GM18511 (cell line): ENCODE measurements around the gene KLHL20.
"Not testable (repeated sequence)": the region's sequence is repeated elsewhere in the genome, so short reads cannot be mapped to it uniquely, and the experiment has no call there.

Experiments used
- ATAC-seq: cut with Tn5 transposase; IDR thresholded peaks from one replicate; pipeline ENCODE4 v1.9.1; 2021; ENCODE audit warnings: mild to moderate bottlenecking, moderate library complexity; ENCODE audit not compliant: unreplicated experiment

The KLHL20 gene, protein sequence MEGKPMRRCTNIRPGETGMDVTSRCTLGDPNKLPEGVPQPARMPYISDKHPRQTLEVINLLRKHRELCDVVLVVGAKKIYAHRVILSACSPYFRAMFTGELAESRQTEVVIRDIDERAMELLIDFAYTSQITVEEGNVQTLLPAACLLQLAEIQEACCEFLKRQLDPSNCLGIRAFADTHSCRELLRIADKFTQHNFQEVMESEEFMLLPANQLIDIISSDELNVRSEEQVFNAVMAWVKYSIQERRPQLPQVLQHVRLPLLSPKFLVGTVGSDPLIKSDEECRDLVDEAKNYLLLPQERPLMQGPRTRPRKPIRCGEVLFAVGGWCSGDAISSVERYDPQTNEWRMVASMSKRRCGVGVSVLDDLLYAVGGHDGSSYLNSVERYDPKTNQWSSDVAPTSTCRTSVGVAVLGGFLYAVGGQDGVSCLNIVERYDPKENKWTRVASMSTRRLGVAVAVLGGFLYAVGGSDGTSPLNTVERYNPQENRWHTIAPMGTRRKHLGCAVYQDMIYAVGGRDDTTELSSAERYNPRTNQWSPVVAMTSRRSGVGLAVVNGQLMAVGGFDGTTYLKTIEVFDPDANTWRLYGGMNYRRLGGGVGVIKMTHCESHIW

DNA sequence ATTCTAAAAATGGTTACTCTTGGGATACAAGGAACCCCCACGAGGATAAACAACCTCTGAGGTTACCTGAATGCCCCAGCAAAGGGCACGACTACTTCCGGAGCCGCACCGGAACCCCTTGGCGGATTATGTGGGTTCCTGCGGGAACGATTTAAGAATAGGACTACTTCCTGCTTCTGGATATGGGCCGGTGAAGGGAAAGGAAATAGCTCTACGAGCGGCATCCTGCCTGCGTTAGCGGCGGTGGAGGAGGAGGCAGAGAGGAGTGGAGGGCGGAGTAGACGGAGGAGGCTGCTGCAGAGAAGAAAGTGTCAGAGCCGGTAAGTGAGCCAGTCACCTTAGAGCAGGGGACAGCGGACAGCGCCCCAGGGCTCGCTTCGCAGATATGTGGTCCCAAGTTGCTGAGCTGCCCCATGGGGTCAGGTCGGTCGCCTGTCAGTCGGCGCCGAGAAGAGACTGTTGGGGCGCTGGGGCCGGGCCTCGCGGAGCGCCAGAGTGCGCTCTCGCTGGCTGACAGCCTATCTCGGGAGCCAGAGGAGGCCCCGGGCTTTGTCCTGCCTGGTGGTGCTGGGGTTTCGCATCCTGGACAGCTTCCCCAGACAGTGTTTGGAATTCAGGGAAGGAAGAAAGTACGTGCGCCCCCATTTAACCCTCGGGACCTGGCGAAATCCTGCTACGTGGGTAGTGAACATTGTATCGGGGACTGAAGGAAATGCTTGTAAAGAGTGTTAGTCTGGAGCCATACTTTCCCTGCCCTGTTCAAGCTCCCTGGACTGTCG lies at the start of gene KLHL20:
TSS of gene KLHL20 (plus strand) at position 223 of the 779 bp plus-strand sequence. CDS start 1,063 bp downstream, outside the sequence.
- peak; percentile 96 for ATAC-seq

DNA sequence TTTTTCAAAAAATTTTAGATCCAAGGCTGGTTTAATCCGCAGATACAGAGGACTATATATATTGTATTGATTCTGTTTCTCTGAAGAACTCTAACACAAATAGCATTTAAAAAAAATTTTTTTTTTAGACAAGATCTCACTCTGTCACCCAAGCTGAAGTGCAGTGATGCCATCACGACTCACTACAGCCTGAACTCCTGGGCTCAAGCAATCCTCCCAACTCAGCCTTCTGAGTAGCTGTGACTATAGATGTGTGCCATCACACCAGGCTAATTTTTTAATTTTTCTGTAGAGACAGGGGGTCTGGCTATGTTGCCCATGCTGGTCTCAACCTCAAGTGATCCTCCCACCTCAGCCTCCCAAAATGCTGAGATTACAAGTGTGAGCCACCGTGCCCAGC lies 48.1 kb upstream of the KLHL20 start:
- ATAC-seq: no peak

DNA sequence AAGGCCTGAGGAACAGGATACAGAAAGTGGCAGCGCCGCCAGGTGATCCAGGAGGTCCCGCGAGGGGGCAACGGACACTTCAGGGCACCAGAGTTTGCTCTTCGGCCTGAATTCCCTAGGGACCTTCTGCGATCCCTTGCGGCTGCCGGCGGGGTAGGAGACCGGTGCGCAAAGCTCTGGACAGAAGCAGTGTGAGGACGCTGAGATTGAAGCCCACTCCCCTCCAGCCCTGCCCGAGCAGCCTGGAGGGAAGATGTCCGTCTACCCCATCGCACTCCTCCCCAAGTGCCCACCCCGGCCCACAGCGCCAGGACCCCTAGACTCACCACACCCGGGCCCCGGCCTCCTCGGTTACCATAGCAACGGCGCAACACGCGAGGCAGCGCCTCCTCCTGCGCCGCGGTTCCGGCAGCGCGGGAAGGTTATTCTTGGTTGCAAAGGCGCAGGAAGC lies 45.3 kb upstream of the KLHL20 start, which contains the start of gene ANKRD45:
TSS of gene ANKRD45 (minus strand) at position 361 of the 451 bp plus-strand sequence. CDS start 10,433 bp downstream, outside the sequence.
- ATAC-seq: no peak

DNA sequence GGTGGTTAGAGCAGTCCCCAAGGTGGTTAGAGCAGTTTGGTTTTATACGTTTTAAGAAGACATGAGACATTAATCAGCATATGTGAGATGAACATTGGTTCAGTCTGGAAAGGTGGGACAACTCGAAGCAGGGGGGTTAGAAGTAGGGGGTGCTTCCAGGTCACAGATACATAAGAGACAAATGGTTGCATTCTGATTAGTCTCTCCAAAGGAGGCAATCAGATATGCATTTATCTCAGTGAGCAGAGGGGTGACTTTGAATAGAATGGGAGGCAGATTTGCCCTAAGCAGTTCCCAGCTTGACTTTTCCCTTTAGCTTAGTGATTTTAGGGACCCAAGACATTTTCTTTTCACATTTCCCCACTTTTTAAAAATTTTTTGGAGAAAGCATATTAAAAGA lies 40.3 kb upstream of the KLHL20 start:
- not testable (repeated sequence) for ATAC-seq

DNA sequence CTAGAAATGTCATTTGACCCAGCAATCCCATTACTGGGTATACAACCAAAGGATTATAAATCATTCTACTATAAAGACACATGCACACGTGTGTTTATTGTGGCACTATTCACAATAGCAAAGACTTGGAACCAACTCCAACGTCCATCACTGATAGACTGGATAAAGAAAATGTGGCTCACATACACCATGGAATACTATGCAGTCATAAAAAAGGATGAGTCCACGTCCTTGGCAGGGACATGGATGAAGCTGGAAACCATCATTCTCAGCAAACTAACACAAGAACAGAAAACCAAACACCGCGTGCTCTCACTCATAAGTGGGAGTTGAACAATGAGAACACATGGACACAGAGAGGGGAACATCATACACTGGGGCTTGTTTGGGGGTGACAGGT lies 34.6 kb upstream of the KLHL20 start:
- ATAC-seq: not testable (repeated sequence)

DNA sequence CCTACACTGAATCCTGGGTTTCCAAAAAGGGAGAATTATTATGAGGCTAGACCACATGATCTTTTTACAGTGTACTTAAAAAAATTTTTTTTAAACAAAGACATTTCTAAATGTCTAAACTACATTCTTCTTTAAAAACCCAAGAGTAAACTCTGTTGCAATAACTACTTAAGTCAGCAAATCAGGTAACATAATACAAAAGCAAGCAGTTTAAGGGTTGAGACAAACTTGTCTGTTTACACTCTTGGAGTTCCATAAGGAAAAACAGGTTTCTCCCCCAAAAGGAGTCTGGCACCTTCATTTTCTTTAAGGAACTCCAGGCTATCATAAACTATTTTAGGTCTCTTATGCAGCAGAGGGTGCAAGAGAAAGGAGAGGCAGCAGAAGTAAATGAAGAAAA lies 32.6 kb upstream of the KLHL20 start:
- ATAC-seq: no peak

DNA sequence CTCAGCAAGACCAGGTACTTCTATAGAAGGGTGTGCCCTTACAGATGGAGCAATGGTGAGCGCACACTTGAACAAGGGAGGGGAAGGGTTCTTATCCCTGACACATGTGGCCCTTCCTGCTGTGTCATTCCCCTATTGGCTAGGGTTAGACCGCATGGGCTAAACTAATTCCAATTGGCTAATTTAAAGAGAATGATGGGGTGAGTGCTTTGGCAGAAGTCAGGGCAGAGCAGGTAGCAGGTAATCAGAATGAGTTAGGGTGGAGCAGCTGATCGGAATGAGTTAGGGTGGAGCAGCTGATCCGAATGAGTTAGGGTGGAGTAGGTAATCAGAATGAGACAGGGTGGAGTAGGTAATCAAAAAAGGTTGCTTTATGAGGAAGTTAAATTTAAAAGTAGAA lies 30.9 kb upstream of the KLHL20 start:
- ATAC-seq: not testable (repeated sequence)

DNA sequence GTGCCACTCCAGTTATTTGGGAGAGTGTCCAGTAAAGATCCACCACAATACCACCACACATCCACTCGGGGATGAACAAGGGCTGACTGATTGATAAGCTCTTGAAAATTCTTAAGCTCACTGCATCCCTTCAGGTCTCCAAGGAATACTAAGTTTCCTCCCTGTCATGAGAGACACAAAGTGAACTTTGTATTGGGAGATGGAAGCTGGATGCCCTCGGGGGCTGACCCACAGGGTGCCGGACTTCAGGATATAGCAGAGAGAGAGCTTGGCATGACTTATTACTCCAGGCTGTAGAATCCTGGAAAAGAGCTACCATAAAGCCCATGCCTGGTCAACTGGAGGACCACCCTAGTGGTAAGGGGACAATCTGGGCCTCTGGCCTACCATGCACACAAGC lies 29.7 kb upstream of the KLHL20 start:
- not testable (repeated sequence) for ATAC-seq

DNA sequence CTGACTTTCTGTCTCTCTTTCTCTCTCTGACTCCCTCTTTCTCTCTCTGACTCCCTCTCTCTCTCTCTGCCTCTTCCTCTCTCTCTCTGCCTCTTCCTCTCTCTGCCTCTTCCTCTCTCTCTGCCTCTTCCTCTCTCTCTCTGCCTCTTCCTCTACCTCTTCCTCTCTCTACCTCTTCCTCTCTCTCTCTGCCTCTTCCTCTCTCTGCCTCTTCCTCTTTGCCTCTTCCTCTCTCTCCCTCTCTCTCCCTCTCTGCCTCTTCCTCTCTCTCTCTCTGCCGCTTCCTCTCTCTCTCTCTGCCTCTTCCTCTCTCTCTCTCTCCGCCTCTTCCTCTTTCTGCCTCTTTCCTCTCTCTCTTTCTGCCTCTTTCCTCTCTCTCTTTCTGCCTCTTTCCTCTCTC lies 26.5 kb upstream of the KLHL20 start:
- no peak for ATAC-seq

DNA sequence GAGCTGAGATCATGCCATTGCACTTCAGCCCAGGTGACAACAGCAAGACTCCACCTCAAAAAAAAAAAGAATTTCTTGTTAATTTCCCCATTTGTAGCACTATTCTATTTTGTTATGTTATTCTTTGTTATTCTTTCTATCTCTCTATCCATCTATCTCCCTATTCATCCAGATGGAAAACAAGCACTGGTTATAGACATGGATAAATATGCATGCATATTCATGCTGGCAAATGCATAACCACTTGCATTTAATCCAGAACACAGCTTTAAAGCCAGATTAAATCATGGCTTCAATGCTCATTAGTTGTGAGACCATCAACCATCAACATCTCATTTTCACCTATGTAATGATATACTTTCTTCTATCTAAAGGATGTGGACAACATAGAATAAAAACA lies 21.5 kb upstream of the KLHL20 start:
- no peak for ATAC-seq

DNA sequence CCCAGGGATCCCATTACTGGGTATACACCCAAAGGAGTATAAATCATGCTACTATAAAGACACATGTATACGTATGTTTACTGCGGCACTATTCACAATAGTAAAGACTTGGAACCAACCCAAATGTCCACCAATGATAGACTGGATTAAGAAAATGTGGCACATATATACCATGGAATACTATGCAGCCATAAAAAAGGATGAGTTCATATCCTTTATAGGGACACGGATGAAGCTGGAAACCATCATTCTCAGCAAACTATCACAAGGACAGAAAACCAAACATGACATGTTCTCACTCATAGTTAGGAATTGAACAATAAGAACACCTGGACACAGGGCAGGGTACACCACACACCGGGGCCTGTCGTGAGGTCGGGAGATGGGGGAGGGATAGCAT lies 13.5 kb upstream of the KLHL20 start:
- not testable (repeated sequence) for ATAC-seq

DNA sequence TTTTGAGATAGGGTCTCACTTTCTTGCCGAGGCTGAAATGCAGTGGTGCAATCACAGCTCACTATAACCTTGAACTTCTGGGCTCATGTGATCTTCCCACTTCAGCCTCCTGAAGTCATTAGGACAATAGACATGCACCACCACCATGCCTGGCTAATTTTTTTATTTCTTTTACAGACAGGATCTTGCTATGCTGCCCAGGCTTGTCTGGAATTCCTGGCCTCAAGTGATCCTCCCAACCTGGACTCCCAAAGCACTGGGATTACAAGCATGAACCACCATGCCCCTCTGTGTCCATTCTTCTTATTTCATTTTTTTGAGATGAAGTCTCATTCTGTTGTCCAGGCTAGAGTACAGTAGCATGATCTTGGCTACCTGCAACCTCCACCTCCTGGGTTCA lies 12.0 kb upstream of the KLHL20 start:
- ATAC-seq: no peak

DNA sequence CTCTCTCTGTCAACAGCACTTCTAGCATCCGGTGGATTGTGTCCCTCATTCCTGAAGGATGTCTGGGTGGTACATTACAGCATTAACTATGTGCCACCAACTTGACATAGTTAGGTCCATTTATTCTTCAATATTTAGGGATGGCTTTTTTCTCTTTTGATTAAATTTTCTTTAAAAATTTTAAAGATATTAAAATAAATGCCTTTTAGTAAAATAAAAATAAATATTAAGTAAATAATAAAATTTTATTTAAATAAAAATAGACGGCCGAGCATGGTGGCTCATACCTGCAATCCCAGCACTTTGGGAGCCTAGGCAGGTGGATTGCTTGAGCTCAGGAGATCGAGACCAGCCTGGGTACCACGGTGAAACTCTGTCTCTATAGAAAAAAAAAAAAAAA lies 9.7 kb upstream of the KLHL20 start:
- no peak for ATAC-seq

DNA sequence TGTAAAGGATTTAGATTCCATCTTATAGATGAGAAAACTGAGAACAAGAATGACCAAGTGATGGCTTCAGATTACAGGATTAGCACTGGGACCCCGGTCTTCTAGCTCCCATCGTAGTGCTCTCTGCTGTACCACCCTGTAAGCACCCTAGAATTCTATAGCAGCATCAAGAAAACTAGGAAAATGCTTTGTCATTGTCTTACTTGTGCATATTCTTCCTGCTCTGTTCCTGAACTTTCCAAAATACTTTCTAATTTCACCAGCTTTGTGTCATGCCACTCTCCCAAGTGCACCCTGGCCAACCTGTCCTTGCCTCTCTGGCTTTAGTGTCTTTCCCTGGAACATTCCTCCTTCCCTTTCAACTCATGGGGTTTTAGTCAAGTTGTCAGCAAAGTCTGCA lies 6.0 kb upstream of the KLHL20 start:
- ATAC-seq: no peak

DNA sequence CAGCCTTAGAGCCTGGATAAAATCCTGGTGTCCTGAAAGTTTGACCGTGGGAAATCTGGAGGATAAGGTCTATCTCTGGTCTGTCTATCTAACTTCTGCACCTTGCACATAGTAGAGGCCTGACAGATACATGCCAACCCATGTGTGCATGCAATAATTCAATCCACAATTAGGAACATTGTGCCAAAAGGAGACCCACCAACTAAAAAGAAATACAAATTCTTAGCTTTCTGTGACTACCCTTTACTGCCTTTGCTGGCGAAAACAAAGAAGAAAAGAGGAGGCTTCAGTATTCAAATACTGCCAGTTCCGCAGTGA lies 381 bp upstream of the KLHL20 start:
- ATAC-seq: no peak

DNA sequence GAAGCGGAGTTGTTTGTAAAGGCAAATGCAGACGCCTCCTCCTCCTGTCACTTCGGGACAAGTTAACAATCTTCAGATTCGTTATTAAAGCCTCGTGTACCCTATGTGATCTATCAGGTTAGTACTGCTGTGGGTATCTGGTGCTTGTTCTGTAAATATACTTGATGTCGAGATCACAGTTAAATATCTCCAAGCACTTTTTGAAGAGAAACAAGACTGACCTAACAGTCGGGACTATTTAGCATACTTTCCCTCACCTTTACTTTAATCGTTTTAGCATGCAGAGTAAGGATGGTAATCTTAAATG lies 710 bp downstream of the KLHL20 start:
- ATAC-seq: no peak

DNA sequence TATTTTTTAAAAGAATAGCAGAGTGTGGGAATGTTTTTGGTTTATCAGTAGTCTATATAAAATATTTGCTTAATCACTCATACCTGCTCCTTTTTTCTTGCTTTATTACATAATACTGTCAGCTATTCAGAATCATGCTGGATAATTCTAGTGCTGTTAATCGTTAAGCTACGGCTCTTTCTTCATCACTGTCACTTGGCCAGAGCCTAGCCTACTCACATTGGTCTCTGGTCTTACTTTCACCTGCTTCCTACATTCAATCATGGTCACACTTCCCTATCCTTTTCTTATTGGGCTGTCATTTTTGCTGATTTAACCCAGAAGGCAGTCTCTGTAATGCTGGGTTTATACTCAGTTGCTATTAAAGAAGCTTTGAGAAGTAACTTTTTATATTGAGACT lies 2.5 kb downstream of the KLHL20 start:
- no peak for ATAC-seq

DNA sequence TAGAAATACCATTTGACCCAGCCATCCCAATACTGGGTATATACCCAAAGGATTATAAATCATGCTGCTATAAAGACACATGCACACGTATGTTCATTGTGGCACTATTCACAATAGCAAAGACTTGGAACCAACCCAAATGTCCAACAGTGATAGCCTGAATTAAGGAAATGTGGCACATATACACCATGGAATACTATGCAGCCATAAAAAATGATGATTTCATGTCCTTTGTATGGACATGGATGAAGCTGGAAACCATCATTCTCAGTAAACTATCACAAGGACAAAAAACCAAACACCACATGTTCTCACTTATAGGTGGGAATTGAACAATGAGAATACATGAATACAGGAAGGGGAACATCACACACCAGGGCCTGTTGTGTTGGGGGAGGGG lies 16.6 kb downstream of the KLHL20 start:
- not testable (repeated sequence) for ATAC-seq

DNA sequence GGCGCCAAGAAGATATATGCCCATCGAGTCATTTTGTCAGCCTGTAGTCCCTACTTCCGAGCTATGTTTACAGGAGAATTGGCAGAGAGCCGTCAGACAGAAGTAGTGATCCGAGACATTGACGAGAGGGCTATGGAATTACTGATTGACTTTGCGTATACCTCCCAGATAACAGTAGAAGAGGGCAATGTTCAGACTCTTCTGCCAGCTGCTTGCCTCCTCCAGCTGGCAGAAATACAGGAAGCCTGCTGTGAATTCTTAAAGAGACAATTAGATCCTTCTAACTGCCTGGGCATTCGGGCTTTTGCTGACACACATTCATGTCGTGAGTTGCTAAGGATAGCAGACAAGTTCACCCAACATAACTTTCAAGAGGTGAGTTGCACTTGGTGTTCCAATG lies 19.1 kb downstream of the KLHL20 start:
- no peak for ATAC-seq

DNA sequence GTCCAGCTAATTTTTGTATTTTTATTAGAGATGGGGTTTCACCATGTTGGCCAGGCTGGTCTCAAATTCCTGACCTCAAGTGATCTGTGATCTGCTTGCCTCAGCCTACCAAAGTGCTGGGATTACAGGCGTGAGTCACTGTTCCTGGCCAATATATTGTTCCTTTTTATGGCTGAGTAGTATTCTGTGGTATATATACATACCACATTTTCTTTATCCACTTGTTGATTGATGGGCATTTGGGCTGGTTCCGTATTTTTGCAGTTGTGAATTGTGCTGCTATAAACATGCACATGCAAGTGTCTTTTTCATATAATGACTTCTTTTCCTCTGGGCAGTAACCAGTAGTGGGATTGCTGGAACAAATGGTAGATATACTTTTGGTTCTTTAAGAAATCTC lies 21.3 kb downstream of the KLHL20 start:
- ATAC-seq: not testable (repeated sequence)

DNA sequence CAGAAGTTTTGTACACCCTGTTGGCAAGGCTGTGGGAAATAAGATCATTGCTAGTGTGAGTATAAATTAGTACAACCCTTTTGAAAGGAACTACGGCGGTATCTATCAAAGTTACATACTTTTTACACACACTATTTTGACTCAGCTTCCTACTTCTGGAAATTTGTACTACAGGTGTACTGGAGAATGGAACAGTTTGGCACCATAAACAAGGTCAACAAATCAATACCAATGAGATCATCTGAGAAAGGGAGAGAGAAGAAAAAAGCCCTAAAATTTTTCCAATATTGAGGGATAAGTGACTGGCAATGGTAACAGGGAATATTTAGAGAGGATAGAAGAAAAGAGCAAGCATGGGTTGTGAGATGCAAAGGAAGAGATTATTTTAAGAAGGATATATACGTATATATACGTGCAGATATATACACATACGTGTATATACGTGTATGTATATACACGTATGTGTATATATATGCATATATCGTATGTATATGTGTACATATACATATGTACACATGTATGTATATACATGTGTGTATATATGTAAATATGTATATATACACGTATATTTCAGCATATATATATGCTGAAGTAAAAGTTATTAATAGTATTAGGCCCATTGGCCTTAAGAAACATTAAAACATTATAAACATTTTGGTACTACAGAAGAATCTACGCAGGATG lies 27.6 kb downstream of the KLHL20 start:
- ATAC-seq: no peak
